ENCODE measurements around the gene LSAMP.

DNA sequence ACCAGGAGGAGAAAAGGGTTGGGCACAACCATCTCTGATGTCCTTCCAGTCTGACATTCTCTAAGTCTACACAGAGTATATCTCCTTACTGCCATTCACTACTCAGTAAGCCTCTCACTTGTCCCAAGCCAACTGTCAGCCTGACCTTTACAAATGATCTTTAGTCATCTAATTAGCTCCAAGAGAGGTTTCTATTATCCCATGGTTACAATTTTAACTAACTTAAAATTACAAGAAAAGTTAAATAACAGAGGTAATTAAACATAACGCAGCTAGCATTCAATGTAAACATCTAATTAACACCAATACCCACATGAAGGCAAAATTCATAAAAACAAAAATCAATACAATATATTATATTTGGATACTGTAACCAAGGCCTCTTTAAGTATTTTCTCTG is 126.9 kb downstream of the LSAMP start:
- TF ChIP-seq, protein P1, sequence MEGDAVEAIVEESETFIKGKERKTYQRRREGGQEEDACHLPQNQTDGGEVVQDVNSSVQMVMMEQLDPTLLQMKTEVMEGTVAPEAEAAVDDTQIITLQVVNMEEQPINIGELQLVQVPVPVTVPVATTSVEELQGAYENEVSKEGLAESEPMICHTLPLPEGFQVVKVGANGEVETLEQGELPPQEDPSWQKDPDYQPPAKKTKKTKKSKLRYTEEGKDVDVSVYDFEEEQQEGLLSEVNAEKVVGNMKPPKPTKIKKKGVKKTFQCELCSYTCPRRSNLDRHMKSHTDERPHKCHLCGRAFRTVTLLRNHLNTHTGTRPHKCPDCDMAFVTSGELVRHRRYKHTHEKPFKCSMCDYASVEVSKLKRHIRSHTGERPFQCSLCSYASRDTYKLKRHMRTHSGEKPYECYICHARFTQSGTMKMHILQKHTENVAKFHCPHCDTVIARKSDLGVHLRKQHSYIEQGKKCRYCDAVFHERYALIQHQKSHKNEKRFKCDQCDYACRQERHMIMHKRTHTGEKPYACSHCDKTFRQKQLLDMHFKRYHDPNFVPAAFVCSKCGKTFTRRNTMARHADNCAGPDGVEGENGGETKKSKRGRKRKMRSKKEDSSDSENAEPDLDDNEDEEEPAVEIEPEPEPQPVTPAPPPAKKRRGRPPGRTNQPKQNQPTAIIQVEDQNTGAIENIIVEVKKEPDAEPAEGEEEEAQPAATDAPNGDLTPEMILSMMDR (conservative IDR thresholded peaks at IDR 0.05; ENCODE audit: low read depth in 2 of 2), result no peak
- TF ChIP-seq EZH2 (IDR thresholded peaks at IDR 0.05; ENCODE audit: low read depth, unreplicated experiment) (no peak), POLR2AphosphoS5 (IDR thresholded peaks at IDR 0.05; ENCODE audit: low read depth) (no peak), EZH2phosphoT487 (IDR thresholded peaks at IDR 0.05; ENCODE audit: unreplicated experiment) (no peak), CREB1 (CRISPR knock-in tag; IDR thresholded peaks at IDR 0.05; ENCODE audit: low read depth) (no peak), STAT1 (IDR thresholded peaks at IDR 0.05; ENCODE audit: unreplicated experiment) (no peak), NANOG (IDR thresholded peaks at IDR 0.05; ENCODE audit: borderline replicate concordance) (no peak), JUNB (IDR thresholded peaks at IDR 0.05; ENCODE audit: unreplicated experiment) (no peak), ZNF331 (CRISPR knock-in tag; IDR thresholded peaks at IDR 0.05; ENCODE audit: low read depth) (no peak)
- TF ChIP-seq, protein P2, sequence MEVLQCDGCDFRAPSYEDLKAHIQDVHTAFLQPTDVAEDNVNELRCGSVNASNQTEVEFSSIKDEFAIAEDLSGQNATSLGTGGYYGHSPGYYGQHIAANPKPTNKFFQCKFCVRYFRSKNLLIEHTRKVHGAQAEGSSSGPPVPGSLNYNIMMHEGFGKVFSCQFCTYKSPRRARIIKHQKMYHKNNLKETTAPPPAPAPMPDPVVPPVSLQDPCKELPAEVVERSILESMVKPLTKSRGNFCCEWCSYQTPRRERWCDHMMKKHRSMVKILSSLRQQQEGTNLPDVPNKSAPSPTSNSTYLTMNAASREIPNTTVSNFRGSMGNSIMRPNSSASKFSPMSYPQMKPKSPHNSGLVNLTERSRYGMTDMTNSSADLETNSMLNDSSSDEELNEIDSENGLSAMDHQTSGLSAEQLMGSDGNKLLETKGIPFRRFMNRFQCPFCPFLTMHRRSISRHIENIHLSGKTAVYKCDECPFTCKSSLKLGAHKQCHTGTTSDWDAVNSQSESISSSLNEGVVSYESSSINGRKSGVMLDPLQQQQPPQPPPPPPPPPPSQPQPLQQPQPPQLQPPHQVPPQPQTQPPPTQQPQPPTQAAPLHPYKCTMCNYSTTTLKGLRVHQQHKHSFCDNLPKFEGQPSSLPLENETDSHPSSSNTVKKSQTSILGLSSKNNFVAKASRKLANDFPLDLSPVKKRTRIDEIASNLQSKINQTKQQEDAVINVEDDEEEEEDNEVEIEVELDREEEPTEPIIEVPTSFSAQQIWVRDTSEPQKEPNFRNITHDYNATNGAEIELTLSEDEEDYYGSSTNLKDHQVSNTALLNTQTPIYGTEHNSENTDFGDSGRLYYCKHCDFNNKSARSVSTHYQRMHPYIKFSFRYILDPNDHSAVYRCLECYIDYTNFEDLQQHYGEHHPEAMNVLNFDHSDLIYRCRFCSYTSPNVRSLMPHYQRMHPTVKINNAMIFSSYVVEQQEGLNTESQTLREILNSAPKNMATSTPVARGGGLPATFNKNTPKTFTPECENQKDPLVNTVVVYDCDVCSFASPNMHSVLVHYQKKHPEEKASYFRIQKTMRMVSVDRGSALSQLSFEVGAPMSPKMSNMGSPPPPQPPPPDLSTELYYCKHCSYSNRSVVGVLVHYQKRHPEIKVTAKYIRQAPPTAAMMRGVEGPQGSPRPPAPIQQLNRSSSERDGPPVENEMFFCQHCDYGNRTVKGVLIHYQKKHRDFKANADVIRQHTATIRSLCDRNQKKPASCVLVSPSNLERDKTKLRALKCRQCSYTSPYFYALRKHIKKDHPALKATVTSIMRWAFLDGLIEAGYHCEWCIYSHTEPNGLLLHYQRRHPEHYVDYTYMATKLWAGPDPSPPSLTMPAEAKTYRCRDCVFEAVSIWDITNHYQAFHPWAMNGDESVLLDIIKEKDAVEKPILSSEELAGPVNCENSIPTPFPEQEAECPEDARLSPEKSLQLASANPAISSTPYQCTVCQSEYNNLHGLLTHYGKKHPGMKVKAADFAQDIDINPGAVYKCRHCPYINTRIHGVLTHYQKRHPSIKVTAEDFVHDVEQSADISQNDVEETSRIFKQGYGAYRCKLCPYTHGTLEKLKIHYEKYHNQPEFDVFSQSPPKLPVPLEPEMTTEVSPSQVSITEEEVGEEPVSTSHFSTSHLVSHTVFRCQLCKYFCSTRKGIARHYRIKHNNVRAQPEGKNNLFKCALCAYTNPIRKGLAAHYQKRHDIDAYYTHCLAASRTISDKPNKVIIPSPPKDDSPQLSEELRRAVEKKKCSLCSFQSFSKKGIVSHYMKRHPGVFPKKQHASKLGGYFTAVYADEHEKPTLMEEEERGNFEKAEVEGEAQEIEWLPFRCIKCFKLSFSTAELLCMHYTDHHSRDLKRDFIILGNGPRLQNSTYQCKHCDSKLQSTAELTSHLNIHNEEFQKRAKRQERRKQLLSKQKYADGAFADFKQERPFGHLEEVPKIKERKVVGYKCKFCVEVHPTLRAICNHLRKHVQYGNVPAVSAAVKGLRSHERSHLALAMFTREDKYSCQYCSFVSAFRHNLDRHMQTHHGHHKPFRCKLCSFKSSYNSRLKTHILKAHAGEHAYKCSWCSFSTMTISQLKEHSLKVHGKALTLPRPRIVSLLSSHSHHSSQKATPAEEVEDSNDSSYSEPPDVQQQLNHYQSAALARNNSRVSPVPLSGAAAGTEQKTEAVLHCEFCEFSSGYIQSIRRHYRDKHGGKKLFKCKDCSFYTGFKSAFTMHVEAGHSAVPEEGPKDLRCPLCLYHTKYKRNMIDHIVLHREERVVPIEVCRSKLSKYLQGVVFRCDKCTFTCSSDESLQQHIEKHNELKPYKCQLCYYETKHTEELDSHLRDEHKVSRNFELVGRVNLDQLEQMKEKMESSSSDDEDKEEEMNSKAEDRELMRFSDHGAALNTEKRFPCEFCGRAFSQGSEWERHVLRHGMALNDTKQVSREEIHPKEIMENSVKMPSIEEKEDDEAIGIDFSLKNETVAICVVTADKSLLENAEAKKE (CRISPR knock-in tag; IDR thresholded peaks at IDR 0.05), result no peak
- TF ChIP-seq, protein P3, sequence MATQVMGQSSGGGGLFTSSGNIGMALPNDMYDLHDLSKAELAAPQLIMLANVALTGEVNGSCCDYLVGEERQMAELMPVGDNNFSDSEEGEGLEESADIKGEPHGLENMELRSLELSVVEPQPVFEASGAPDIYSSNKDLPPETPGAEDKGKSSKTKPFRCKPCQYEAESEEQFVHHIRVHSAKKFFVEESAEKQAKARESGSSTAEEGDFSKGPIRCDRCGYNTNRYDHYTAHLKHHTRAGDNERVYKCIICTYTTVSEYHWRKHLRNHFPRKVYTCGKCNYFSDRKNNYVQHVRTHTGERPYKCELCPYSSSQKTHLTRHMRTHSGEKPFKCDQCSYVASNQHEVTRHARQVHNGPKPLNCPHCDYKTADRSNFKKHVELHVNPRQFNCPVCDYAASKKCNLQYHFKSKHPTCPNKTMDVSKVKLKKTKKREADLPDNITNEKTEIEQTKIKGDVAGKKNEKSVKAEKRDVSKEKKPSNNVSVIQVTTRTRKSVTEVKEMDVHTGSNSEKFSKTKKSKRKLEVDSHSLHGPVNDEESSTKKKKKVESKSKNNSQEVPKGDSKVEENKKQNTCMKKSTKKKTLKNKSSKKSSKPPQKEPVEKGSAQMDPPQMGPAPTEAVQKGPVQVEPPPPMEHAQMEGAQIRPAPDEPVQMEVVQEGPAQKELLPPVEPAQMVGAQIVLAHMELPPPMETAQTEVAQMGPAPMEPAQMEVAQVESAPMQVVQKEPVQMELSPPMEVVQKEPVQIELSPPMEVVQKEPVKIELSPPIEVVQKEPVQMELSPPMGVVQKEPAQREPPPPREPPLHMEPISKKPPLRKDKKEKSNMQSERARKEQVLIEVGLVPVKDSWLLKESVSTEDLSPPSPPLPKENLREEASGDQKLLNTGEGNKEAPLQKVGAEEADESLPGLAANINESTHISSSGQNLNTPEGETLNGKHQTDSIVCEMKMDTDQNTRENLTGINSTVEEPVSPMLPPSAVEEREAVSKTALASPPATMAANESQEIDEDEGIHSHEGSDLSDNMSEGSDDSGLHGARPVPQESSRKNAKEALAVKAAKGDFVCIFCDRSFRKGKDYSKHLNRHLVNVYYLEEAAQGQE (IDR thresholded peaks at IDR 0.05; ENCODE audit: unreplicated experiment), result no peak
- TF ChIP-seq, protein P4, sequence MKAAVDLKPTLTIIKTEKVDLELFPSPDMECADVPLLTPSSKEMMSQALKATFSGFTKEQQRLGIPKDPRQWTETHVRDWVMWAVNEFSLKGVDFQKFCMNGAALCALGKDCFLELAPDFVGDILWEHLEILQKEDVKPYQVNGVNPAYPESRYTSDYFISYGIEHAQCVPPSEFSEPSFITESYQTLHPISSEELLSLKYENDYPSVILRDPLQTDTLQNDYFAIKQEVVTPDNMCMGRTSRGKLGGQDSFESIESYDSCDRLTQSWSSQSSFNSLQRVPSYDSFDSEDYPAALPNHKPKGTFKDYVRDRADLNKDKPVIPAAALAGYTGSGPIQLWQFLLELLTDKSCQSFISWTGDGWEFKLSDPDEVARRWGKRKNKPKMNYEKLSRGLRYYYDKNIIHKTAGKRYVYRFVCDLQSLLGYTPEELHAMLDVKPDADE (IDR thresholded peaks at IDR 0.05), result no peak
